Bronchial epithelial cell (primary cell): ENCODE results near the gene PKNOX2. TPM values are rescaled to one million over a fixed set of nuclear protein-coding genes. Genes with fewer than 3 reads are reported as not detected.

Source experiments
- DNase-seq: peaks from one replicate; pipeline ENCODE4 v3.0.0-alpha.2; 2010; ENCODE audit warnings: low read depth
- FAIRE-seq: peaks from 2 replicates; lab custom pipeline; 2011; peaks lifted over from hg19 to GRCh38; lab: Jason Lieb, UNC
- H3K27me3 ChIP-seq: 2 replicates; pipeline ENCODE4 v1.5.1; 2011; ENCODE audit warnings: low read length; ENCODE audit not compliant: control insufficient read depth, insufficient read depth
- H3K36me3 ChIP-seq: 2 replicates; pipeline ENCODE4 v1.5.1; 2011; ENCODE audit warnings: low read length; ENCODE audit not compliant: control insufficient read depth, insufficient read depth
- H3K4me3 ChIP-seq: 2 replicates; pipeline ENCODE4 v1.5.1; 2011; ENCODE audit warnings: mild to moderate bottlenecking, low read depth, low read length, control low read depth
- CTCF ChIP-seq: IDR thresholded peaks from 2 replicates; pipeline ENCODE4 v1.5.1; 2011; ENCODE audit warnings: mild to moderate bottlenecking, moderate library complexity, low read length, control low read depth, inconsistent platforms; ENCODE audit not compliant: insufficient read depth, severe bottlenecking
- total RNA-seq: library from RNA; depleted of rRNA; stranded (reverse); fragments of >200 nt; gene quantifications from 2 replicates; pipeline ENCODE4 v1.2.1, GENCODE V29; 2014

Gene PKNOX2
- under 0.01 TPM in 1 of 2 replicates, not detected in the other for total RNA-seq

GRCh38 chr11:125164422-125165110, at the start of gene PKNOX2:
Gene PKNOX2, plus strand, starts transcription at chr11:125164751. Its CDS starts 186,555 bp downstream, at chr11:125351306.
- DNase-seq (peak; percentile 24), FAIRE-seq (no peak)
- Histone ChIP-seq H3K36me3 (no peaks in the 10 kb centered on the region), H3K4me3 (peak within 1 kb of the TSS; percentile 42), H3K27me3 (peaks cover 11% of the 10 kb centered on the region)
- peak; percentile 66 for TF ChIP-seq CTCF

GRCh38 chr11:125117429-125117828, 47.1 kb upstream of the PKNOX2 start:
- H3K27me3 ChIP-seq, result no peaks in the 10 kb centered on the region
- no peak for TF ChIP-seq CTCF
- no peak overlapping the region for H3K4me3 ChIP-seq
- no peak for DNase-seq
- no peaks in the 10 kb centered on the region for H3K36me3 ChIP-seq
- FAIRE-seq, result no peak

- Histone ChIP-seq H3K27me3 (no peaks in the 10 kb centered on the region), H3K36me3 (no peaks in the 10 kb centered on the region), H3K4me3 (no peak overlapping the region)
- DNase-seq, result no peak
- TF ChIP-seq CTCF, result no peak
- no peak for FAIRE-seq
Measured at GRCh38 chr11:125123194-125123946, 41.2 kb upstream of the PKNOX2 start.

GRCh38 chr11:125123947-125124617, 40.5 kb upstream of the PKNOX2 start:
- Histone ChIP-seq H3K36me3 (no peaks in the 10 kb centered on the region), H3K27me3 (no peaks in the 10 kb centered on the region), H3K4me3 (no peak overlapping the region)
- DNase-seq (peak; percentile 52), FAIRE-seq (no peak)
- TF ChIP-seq CTCF, result peak; percentile 43

- no peak for DNase-seq
- H3K4me3 ChIP-seq, result no peak overlapping the region
- no peaks in the 10 kb centered on the region for H3K27me3 ChIP-seq
- no peak for TF ChIP-seq CTCF
- FAIRE-seq, result no peak
- no peaks in the 10 kb centered on the region for H3K36me3 ChIP-seq
Measured at GRCh38 chr11:125124618-125124992, 39.9 kb upstream of the PKNOX2 start.
